H9 (cell line): Measurements from ENCODE around the gene TNFRSF1B. TPM values are rescaled to one million over a fixed set of nuclear protein-coding genes. Genes with fewer than 3 reads are reported as not detected.

ENCODE experiments used
- DNase-seq: peaks from one replicate; pipeline ENCODE4 v3.0.0-alpha.2; 2017
- H2AFZ ChIP-seq: one replicate; pipeline ENCODE4 v1.6.1; 2013; ENCODE audit warnings: mild to moderate bottlenecking, low read length, control low read depth, moderate library complexity
- H2AK5ac ChIP-seq: 2 replicates; pipeline ENCODE4 v1.6.1; 2013; ENCODE audit warnings: low read length, control low read depth, mixed read lengths; ENCODE audit not compliant: insufficient read length
- H2BK120ac ChIP-seq: one replicate; pipeline ENCODE4 v1.6.1; 2013; ENCODE audit warnings: low read depth, mild to moderate bottlenecking, low read length, control low read depth, inconsistent platforms; ENCODE audit not compliant: poor library complexity, severe bottlenecking
- H2BK12ac ChIP-seq: 2 replicates; pipeline ENCODE4 v1.6.1; 2013; ENCODE audit warnings: low read length, control low read depth, mixed read lengths, low read depth; ENCODE audit not compliant: insufficient read length
- H2BK15ac ChIP-seq: 2 replicates; pipeline ENCODE4 v1.6.1; 2013; ENCODE audit warnings: low read depth, low read length, control low read depth
- H2BK20ac ChIP-seq: one replicate; pipeline ENCODE4 v1.6.1; 2013; ENCODE audit warnings: low read depth, mild to moderate bottlenecking, low read length, control low read depth, inconsistent platforms; ENCODE audit not compliant: poor library complexity, severe bottlenecking
- H2BK5ac ChIP-seq: 2 replicates; pipeline ENCODE4 v1.6.1; 2013; ENCODE audit warnings: low read length, control low read depth, mixed read lengths; ENCODE audit not compliant: insufficient read length
- H3K14ac ChIP-seq: 2 replicates; pipeline ENCODE4 v1.6.1; 2013; ENCODE audit warnings: low read length, control low read depth; ENCODE audit not compliant: insufficient read depth
- H3K18ac ChIP-seq: 2 replicates; pipeline ENCODE4 v1.6.1; 2013; ENCODE audit warnings: low read depth, mild to moderate bottlenecking, mixed read lengths, low read length, control low read depth; ENCODE audit not compliant: insufficient read length
- H3K23ac ChIP-seq: 2 replicates; pipeline ENCODE4 v1.6.1; 2013; ENCODE audit warnings: low read length, control low read depth, mixed read lengths, low read depth; ENCODE audit not compliant: insufficient read length
- H3K23me2 ChIP-seq: 2 replicates; pipeline ENCODE4 v1.6.1; 2013; ENCODE audit warnings: low read depth, mild to moderate bottlenecking, mixed read lengths, low read length, control low read depth; ENCODE audit not compliant: insufficient read length, poor library complexity, severe bottlenecking
- H3K27ac ChIP-seq: 2 replicates; pipeline ENCODE4 v1.5.1; 2013; ENCODE audit warnings: low read length, control low read depth, mixed read lengths, low read depth; ENCODE audit not compliant: insufficient read length
- H3K27me3 ChIP-seq: 2 replicates; pipeline ENCODE4 v1.6.1; 2013; ENCODE audit warnings: low read length, control low read depth, inconsistent platforms; ENCODE audit not compliant: insufficient read depth
- H3K4ac ChIP-seq: 2 replicates; pipeline ENCODE4 v1.6.1; 2013; ENCODE audit warnings: low read depth, mild to moderate bottlenecking, control low read depth, inconsistent platforms, low read length, moderate library complexity
- H3K4me1 ChIP-seq: 2 replicates; pipeline ENCODE4 v1.6.1; 2013; ENCODE audit warnings: low read length, control low read depth, inconsistent platforms; ENCODE audit not compliant: insufficient read depth
- H3K4me2 ChIP-seq: 2 replicates; pipeline ENCODE4 v1.6.1; 2013; ENCODE audit warnings: low read length, control low read depth, mixed read lengths; ENCODE audit not compliant: insufficient read length, insufficient read depth
- H3K56ac ChIP-seq: 2 replicates; pipeline ENCODE4 v1.6.1; 2013; ENCODE audit warnings: low read depth, mild to moderate bottlenecking, mixed read lengths, low read length, control low read depth; ENCODE audit not compliant: insufficient read length
- H3K79me1 ChIP-seq: 2 replicates; pipeline ENCODE4 v1.6.1; 2013; ENCODE audit warnings: low read depth, mild to moderate bottlenecking, moderate library complexity, low read length, control low read depth, inconsistent platforms; ENCODE audit not compliant: insufficient read depth, poor library complexity, severe bottlenecking
- H3K79me2 ChIP-seq: 2 replicates; pipeline ENCODE4 v1.6.1; 2013; ENCODE audit warnings: low read length, control low read depth, inconsistent platforms; ENCODE audit not compliant: insufficient read depth
- H3K9ac ChIP-seq: 2 replicates; pipeline ENCODE4 v1.6.1; 2013; ENCODE audit warnings: low read length, control low read depth, mixed read lengths; ENCODE audit not compliant: insufficient read length; ENCODE audit errors: extremely low read depth
- H3K9me3 ChIP-seq: one replicate; pipeline ENCODE4 v1.6.1; 2013; ENCODE audit warnings: low read depth, low read length, inconsistent platforms; ENCODE audit not compliant: control insufficient read depth
- H3T11ph ChIP-seq: one replicate; pipeline ENCODE4 v1.6.1; 2013; ENCODE audit warnings: mild to moderate bottlenecking, low read length, control low read depth, inconsistent platforms
- H4K20me1 ChIP-seq: one replicate; pipeline ENCODE4 v1.6.1; 2013; ENCODE audit not compliant: control insufficient read depth, insufficient read length, insufficient read depth
- H4K5ac ChIP-seq: 2 replicates; pipeline ENCODE4 v1.6.1; 2013; ENCODE audit warnings: low read depth, mild to moderate bottlenecking, mixed read lengths, low read length, control low read depth; ENCODE audit not compliant: insufficient read length
- H4K8ac ChIP-seq: replicated peaks from 2 replicates; pipeline ENCODE4 v1.6.1; 2013; ENCODE audit warnings: low read length, control low read depth, mixed read lengths, low read depth; ENCODE audit not compliant: insufficient read length
- H4K91ac ChIP-seq: 2 replicates; pipeline ENCODE4 v1.6.1; 2013; ENCODE audit warnings: low read depth, mild to moderate bottlenecking, moderate library complexity, mixed read lengths, low read length, control low read depth; ENCODE audit not compliant: insufficient read length
- H3K27ac Mint-ChIP-seq, 3 experiments: 2 replicates in 2 of 3; 3 replicates in 1 of 3; pipeline ENCODE4 v1.8.0; 2020 to 2021; ENCODE audit warnings: mixed read lengths in 3 of 3, mild to moderate bottlenecking in 1 of 3, moderate library complexity in 1 of 3
- H3K27me3 Mint-ChIP-seq: 2 replicates; pipeline ENCODE4 v1.8.0; 2021; ENCODE audit warnings: low read depth, mild to moderate bottlenecking, moderate library complexity, mixed read lengths
- H3K36me3 Mint-ChIP-seq, 3 experiments: 2 replicates in 2 of 3; 3 replicates in 1 of 3; pipeline ENCODE4 v1.8.0; 2020 to 2021; ENCODE audit warnings: low read depth in 3 of 3, mixed read lengths in 3 of 3; ENCODE audit not compliant: insufficient read depth in 1 of 3
- H3K4me1 Mint-ChIP-seq, 2 experiments: 2 replicates each; pipeline ENCODE4 v1.8.0; 2020; ENCODE audit warnings: mixed read lengths in 2 of 2
- H3K4me3 Mint-ChIP-seq, 2 experiments: 2 replicates in 1 of 2; 3 replicates in 1 of 2; pipeline ENCODE4 v1.8.0; 2020 to 2021; ENCODE audit warnings: mild to moderate bottlenecking in 2 of 2, mixed read lengths in 2 of 2, moderate library complexity in 1 of 2
- H3K9me3 Mint-ChIP-seq, 2 experiments: 2 replicates in 1 of 2; 3 replicates in 1 of 2; pipeline ENCODE4 v1.8.0; 2020; ENCODE audit warnings: mild to moderate bottlenecking in 2 of 2, mixed read lengths in 2 of 2, moderate library complexity in 1 of 2
- CTCF ChIP-seq: fragments of 200-600 bp; sonication (generic); conservative IDR thresholded peaks from 3 replicates; pipeline ENCODE4 v1.8.0; 2021; ENCODE audit warnings: antibody characterized with exemption, mild to moderate bottlenecking
- WGBS: extraction: QIAGEN DNeasy Blood & Tissue Kit; methylation state at CpG from one replicate; pipeline ENCODE4 v1.1.7; 2013; ENCODE audit warnings: missing lambda C conversion rate, low lambda C conversion rate, mixed read lengths; ENCODE audit not compliant: insufficient read length; ENCODE audit errors: extremely low coverage; 5-methylcytosine and 5-hydroxymethylcytosine counted together
- total RNA-seq: library from RNA; stranded (reverse); gene quantifications from 2 replicates; pipeline ENCODE4 v1.2.1, GENCODE V29; 2021

The TNFRSF1B gene
- total RNA-seq, 1 experiment from 2014 or later = 0.57 TPM

- Histone ChIP-seq H3K14ac (no peak overlapping the region; the same call in 1 of the 2 replicates), H3K56ac (no peak overlapping the region), H2BK120ac (no peak overlapping the region), H3K9me3 (no peaks in the 10 kb centered on the region), H4K8ac (no peak overlapping the region), H3K79me1 (no peaks in the 10 kb centered on the region), H3T11ph (no peak overlapping the region), H3K4me2 (no peak overlapping the region), H3K18ac (no peak overlapping the region), H3K4me1 (no peaks in the 10 kb centered on the region; the same call in 1 of the 2 replicates), H3K23ac (no peak overlapping the region), H2BK5ac (no peak overlapping the region), H3K79me2 (no peaks in the 10 kb centered on the region), H3K27me3 (no peaks in the 10 kb centered on the region), H3K4ac (no peak overlapping the region), H2AFZ (no peak overlapping the region), H4K5ac (no peak overlapping the region), H3K27ac (no peak overlapping the region), H2BK15ac (no peak overlapping the region), H3K9ac (no peak overlapping the region), H4K20me1 (no peaks in the 10 kb centered on the region), H2BK20ac (no peak overlapping the region), H2BK12ac (no peak overlapping the region), H3K23me2 (no peaks in the 10 kb centered on the region), H4K91ac (no peak overlapping the region), H2AK5ac (no peak overlapping the region)
- Mint-ChIP-seq H3K36me3 (no peaks in the 10 kb centered on the region), H3K27me3 (no peaks in the 10 kb centered on the region), H3K27ac (no peak overlapping the region), H3K4me3 (no peak overlapping the region), H3K9me3 (no peaks in the 10 kb centered on the region; a peak in 1 of 5 replicates), H3K4me1 (peaks cover 28 to 37% of the 10 kb centered on the region in 2 experiments)
- TF ChIP-seq CTCF = no peak
- no peak for DNase-seq
- no CpG with 5 or more reads among the region's 20 CpGs for WGBS
Observed at GRCh38 chr1:12203216-12204007, 36.6 kb downstream of the TNFRSF1B start.
